DMS153 (cell line): ENCODE data around the gene RARG.
"Not testable (repeated sequence)": the region's sequence is repeated elsewhere in the genome, so short reads cannot be mapped to it uniquely, and the experiment has no call there.

Experiments used
- DNase-seq: peaks from one replicate; lab custom pipeline; 2025; lab: John Stamatoyannopoulos, UW

RARG gene

DNA sequence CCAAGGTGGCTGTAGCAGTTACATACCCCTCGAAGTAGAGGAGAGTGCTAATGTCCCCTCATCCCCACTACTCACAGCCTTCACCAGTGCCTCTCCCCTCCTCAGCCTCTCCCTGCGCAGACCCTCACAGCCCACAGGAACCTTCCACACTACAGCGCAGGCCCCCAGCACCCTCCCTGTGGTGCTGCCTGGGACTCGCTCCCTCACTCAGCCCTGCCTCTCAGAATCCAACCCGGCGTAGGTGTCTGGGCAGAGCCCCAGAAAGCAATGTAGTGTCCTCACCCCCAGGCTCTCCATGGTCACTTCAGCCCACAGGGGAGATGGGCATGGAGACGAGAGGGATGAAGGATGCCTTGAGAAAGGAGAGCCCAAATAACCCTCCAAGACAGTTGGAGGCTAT, 62.4 kb downstream of the RARG start:
- no peak for DNase-seq

DNA sequence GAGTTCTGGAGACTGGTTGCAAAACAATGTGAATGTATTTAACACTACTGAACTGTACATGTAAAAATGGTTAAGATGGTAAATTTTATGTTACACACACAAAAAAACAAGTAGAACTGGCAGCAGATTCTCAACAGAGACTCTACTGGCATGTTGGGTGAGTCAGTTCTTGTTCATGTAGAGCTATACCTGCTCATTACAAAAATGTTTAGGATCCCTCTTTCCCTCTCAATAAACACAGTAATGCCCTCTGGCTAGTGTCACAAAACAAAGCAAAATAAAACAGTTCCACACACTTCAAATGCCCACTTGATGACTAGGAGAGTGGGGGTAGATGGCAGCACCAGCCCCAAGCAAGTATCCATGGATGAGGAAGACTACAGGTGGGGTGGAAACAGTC, 65.2 kb downstream of the RARG start:
- no peak for DNase-seq

DNA sequence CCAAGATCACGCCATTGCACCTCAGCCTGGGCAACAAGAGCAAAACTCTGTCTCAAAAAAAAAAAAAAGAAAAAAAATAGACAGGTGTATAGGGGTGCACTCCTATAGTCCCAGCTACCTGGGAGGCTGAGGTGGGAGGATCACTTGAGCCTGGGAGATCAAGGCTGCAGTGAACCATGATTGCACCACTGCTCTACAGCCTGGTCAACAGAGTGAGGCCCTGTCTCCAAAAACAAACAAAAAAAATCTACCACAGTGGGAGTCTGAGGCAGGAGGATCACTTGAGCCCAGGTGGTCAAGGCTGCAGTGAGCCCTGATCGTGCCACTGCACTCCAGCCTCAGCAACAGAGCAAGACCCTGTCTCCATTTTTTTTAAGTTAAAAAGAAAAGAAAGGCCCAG, 69.0 kb downstream of the RARG start:
- DNase-seq = not testable (repeated sequence)

DNA sequence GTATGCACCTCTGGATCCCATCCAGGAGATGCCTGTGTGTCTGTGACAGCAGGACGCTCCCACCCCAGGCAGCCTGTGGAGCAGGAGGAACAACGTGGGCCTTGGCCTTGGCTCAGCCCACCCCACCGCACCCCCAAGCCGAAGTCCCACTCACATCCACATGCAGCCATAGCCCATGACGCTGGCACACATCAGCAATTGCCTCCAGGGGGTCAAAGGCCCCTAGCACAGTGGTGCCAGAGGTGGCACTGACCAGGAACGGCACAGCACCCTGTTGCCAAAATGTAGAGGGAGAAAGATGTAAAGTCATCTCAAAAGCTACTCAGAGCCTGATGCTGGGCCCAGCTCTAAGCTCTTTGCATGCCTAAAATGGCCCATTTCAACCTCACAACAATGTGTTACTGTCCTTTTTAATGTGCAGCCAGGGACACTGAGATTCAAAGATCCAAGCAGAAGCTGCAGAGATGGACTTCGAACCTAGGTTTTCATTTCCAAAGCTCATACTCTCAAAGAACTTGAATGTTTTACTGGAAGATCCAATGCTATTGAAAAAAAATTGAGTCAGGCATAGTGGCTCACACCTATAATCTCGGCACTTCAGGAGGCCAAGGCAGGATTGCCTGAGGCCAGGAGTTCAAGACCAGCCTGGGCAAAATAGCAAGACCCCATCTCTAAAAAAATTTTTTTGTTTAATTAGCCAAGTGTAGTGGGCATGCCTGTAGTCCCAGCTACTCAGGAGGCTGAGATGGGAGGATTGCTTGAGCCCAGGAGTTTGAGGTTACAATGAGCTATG, 70.7 kb downstream of the RARG start:
- no peak for DNase-seq

DNA sequence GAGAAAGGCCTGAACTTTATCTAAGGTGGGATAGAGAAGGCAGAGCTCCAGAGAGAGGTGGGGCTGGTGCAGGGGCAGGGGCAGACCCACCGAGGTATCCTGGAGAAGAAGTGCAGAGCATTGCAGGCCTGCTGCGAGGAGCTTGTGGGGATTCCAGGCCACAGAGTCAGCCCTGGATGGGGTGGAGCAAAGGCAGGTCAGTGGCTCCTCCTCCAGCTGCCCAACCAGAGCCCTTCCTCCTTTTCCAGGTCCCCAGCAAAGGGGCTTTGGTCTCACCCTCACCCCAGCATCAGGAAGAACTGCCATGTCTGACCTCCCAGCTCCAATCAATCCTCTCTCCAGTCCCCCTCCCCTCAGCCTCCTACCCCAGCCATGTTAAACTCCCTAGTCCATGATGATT, 71.3 kb downstream of the RARG start:
- no peak for DNase-seq
